Hepatocyte (in vitro differentiated cells): ENCODE measurements around the gene KDM4B. TPM values are rescaled to one million over a fixed set of nuclear protein-coding genes. Genes with fewer than 3 reads are reported as not detected.

ENCODE experiments used
- DNase-seq: peaks from one replicate; pipeline ENCODE4 v3.0.0-alpha.2; 2016; ENCODE audit warnings: low spot score
- H2AFZ ChIP-seq: fragments of 200-600 bp; sonication (generic); 2 replicates; pipeline ENCODE4 v1.6.0; 2016; ENCODE audit warnings: antibody characterized with exemption, mild to moderate bottlenecking
- H3K27ac ChIP-seq: fragments of 200-600 bp; sonication (generic); 2 replicates; pipeline ENCODE4 v1.5.1; 2016; ENCODE audit warnings: mild to moderate bottlenecking
- H3K27me3 ChIP-seq: fragments of 200-600 bp; sonication (generic); 2 replicates; pipeline ENCODE4 v1.6.1; 2016
- H3K36me3 ChIP-seq: fragments of 200-600 bp; sonication (generic); replicated peaks from 2 replicates; pipeline ENCODE4 v1.5.1; 2016; ENCODE audit warnings: low read depth; ENCODE audit not compliant: insufficient read depth
- H3K4me1 ChIP-seq: fragments of 200-600 bp; sonication (generic); 2 replicates; pipeline ENCODE4 v1.5.1; 2016; ENCODE audit warnings: mild to moderate bottlenecking, moderate library complexity; ENCODE audit not compliant: insufficient read depth
- H3K4me2 ChIP-seq: fragments of 200-600 bp; sonication (generic); 2 replicates; pipeline ENCODE4 v1.6.0; 2016
- H3K4me3 ChIP-seq: fragments of 200-600 bp; sonication (generic); 2 replicates; pipeline ENCODE4 v1.5.1; 2016; ENCODE audit warnings: mild to moderate bottlenecking
- H3K79me2 ChIP-seq: fragments of 200-600 bp; sonication (generic); 2 replicates; pipeline ENCODE4 v1.6.0; 2017; ENCODE audit warnings: mild to moderate bottlenecking
- H3K9me2 ChIP-seq: fragments of 200-600 bp; sonication (generic); replicated peaks from 2 replicates; pipeline ENCODE4 v1.6.0; 2017; ENCODE audit warnings: mild to moderate bottlenecking; ENCODE audit not compliant: insufficient read depth
- H3K9me3 ChIP-seq: fragments of 200-600 bp; sonication (generic); 2 replicates; pipeline ENCODE4 v1.5.1; 2016; ENCODE audit warnings: low read depth, mild to moderate bottlenecking
- H4K20me1 ChIP-seq: fragments of 200-600 bp; sonication (generic); 2 replicates; pipeline ENCODE4 v1.6.0; 2016; ENCODE audit warnings: mild to moderate bottlenecking; ENCODE audit not compliant: insufficient read depth, poor library complexity, severe bottlenecking
- EZH2 ChIP-seq: fragments of 200-600 bp; sonication (generic); IDR thresholded peaks from 2 replicates; pipeline ENCODE4 v1.6.1; 2016; ENCODE audit warnings: antibody characterized with exemption, mild to moderate bottlenecking, borderline replicate concordance
- EZH2phosphoT487 ChIP-seq: fragments of 200-600 bp; sonication (generic); IDR thresholded peaks from one replicate; pipeline ENCODE4 v1.6.1; 2018; ENCODE audit warnings: antibody characterized with exemption, mild to moderate bottlenecking, low read depth, moderate library complexity; ENCODE audit not compliant: unreplicated experiment, severe bottlenecking
- WGBS: methylation state at CpG from one replicate; pipeline ENCODE4 v1.1.6; 2016; ENCODE audit warnings: low lambda C conversion rate; ENCODE audit errors: missing lambda C conversion rate; 5-methylcytosine and 5-hydroxymethylcytosine counted together
- polyA plus RNA-seq: library from polyadenylated mRNA; unstranded; fragments of >200 nt; fragmentation: Nextera tagmentation; extraction: Ambion mirVana; gene quantifications from 2 replicates; pipeline ENCODE4 v1.2.1, GENCODE V29; 2016
- total RNA-seq: library from RNA; depleted of rRNA; stranded (reverse); fragments of >200 nt; gene quantifications from 2 replicates; pipeline ENCODE4 v1.2.3, GENCODE V29; 2014
- TF ChIP-seq, protein P1 (sequence below): fragments of 200-600 bp; sonication (generic); IDR thresholded peaks from 2 replicates; pipeline ENCODE4 v1.5.1; 2016; ENCODE audit warnings: antibody characterized with exemption, mild to moderate bottlenecking; ENCODE audit not compliant: poor library complexity

The KDM4B gene
- total and polyA plus RNA-seq, 2 experiments from 2014 or later: 22.2 to 29.6 TPM

DNA sequence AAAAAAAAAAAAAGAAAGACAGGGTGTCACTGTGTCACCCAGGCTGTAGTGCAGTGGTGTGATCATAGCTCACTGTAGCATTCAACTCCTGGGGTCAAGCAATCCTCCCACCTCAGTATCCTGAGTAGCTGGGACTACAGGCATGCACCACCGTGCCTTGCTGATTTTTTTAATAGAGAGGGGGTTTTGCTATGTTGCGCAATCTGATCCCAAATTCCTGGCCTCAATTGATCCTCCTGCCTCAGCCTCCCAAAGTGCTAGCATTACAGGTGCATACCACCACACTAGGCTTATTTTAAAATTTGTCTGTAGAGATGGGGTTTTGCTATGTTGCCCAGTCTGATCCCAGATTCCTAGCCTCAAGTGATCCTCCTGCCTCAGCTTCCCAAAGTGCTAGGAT, 212.4 kb downstream of the KDM4B start:
- no peaks in the 10 kb centered on the region for H3K9me2 ChIP-seq
- no peak for DNase-seq
- H3K4me3 ChIP-seq: no peak overlapping the region
- H3K27me3 ChIP-seq: no peaks in the 10 kb centered on the region
- no peak overlapping the region for H3K4me2 ChIP-seq
- no peaks in the 10 kb centered on the region for H4K20me1 ChIP-seq
- no peak overlapping the region for H2AFZ ChIP-seq
- no peaks in the 10 kb centered on the region for H3K36me3 ChIP-seq
- 92% methylated on average over 2 of the region's 2 CpGs for WGBS
- TF ChIP-seq, protein P1, sequence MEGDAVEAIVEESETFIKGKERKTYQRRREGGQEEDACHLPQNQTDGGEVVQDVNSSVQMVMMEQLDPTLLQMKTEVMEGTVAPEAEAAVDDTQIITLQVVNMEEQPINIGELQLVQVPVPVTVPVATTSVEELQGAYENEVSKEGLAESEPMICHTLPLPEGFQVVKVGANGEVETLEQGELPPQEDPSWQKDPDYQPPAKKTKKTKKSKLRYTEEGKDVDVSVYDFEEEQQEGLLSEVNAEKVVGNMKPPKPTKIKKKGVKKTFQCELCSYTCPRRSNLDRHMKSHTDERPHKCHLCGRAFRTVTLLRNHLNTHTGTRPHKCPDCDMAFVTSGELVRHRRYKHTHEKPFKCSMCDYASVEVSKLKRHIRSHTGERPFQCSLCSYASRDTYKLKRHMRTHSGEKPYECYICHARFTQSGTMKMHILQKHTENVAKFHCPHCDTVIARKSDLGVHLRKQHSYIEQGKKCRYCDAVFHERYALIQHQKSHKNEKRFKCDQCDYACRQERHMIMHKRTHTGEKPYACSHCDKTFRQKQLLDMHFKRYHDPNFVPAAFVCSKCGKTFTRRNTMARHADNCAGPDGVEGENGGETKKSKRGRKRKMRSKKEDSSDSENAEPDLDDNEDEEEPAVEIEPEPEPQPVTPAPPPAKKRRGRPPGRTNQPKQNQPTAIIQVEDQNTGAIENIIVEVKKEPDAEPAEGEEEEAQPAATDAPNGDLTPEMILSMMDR: no peak
- no peak for TF ChIP-seq EZH2phosphoT487
- no peaks in the 10 kb centered on the region for H3K79me2 ChIP-seq
- H3K27ac ChIP-seq: no peak overlapping the region
- no peaks in the 10 kb centered on the region for H3K4me1 ChIP-seq
- H3K9me3 ChIP-seq: no peaks in the 10 kb centered on the region

DNA sequence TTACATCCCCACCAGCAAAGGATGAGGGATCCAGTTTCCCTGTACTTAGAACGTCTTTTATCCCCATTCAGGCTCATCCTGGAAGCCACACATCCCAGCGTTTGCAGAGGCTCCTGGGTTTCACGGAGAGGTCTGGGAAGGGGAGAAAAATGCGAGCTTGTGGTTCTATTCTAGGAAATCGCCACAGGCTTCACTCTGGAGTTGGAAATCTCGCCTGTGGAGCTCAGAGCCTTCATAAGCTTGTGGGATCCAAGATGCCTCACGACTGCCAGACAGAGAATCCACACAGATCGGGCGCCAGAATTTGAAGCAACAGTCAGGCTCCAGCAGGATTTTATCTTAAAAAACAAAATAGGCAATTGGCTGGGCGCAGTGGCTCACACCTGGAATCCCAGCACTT, 213.8 kb downstream of the KDM4B start:
- no peaks in the 10 kb centered on the region for H3K36me3 ChIP-seq
- no peak overlapping the region for H3K4me2 ChIP-seq
- 68% methylated on average over 10 of the region's 10 CpGs for WGBS
- no peaks in the 10 kb centered on the region for H3K9me2 ChIP-seq
- no peak overlapping the region for H3K27ac ChIP-seq
- no peak overlapping the region for H3K4me3 ChIP-seq
- no peaks in the 10 kb centered on the region for H3K79me2 ChIP-seq
- no peaks in the 10 kb centered on the region for H3K9me3 ChIP-seq
- no peak for TF ChIP-seq EZH2
- TF ChIP-seq, protein P1: no peak
- no peak for TF ChIP-seq EZH2phosphoT487
- no peaks in the 10 kb centered on the region for H3K27me3 ChIP-seq
- no peak for DNase-seq
- no peak overlapping the region for H2AFZ ChIP-seq
- H3K4me1 ChIP-seq: no peaks in the 10 kb centered on the region
- H4K20me1 ChIP-seq: no peaks in the 10 kb centered on the region

DNA sequence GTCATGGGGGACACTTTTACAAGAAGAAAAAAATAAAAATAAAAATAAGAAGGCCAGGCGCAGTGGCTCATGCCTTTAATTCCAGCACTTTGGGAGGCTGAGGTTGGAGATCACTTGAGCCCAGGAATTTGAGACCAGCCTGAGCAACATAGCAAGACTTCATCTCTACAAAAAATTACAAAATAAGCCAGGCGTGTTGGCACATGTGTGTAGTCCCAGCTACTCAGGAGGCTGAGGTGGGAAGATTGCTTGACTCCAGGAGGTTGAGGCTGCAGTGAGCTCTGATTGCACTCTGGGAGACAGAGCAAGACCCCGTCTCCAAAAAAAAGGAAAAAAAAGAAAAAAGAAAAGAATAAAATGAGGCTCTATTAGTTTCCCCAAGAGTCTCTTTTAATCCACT, 214.7 kb downstream of the KDM4B start:
- H3K27me3 ChIP-seq: no peaks in the 10 kb centered on the region
- no peak for DNase-seq
- TF ChIP-seq, protein P1: no peak
- TF ChIP-seq EZH2 (no peak), EZH2phosphoT487 (no peak)
- H3K27ac ChIP-seq: no peak overlapping the region
- 94% methylated on average over 3 of the region's 3 CpGs for WGBS
- H3K4me2 ChIP-seq: no peak overlapping the region
- H3K79me2 ChIP-seq: no peaks in the 10 kb centered on the region
- no peak overlapping the region for H2AFZ ChIP-seq
- no peaks in the 10 kb centered on the region for H4K20me1 ChIP-seq
- H3K36me3 ChIP-seq: no peaks in the 10 kb centered on the region
- no peaks in the 10 kb centered on the region for H3K9me3 ChIP-seq
- H3K4me1 ChIP-seq: no peaks in the 10 kb centered on the region
- no peaks in the 10 kb centered on the region for H3K9me2 ChIP-seq
- no peak overlapping the region for H3K4me3 ChIP-seq

DNA sequence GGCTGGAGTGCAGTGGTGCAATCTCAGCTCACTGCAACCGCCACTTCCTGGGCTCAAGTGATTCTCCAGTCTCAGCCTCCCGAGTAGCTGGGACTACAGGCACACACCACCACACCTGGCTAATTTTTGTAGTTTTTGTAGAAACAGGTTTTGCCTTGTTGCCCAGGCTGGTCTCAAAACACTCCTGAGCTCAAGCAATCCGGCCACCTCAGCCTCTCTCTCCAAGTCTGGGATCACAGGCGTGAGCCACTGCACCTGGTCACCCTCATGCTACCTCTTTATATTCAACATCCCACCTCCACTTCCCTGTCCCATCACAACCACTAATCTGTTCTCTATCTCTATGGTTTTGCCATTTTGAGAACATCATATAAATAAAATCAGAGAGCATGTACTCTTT, 216.0 kb downstream of the KDM4B start:
- H3K9me2 ChIP-seq: no peaks in the 10 kb centered on the region
- H3K27me3 ChIP-seq: no peaks in the 10 kb centered on the region
- 85% methylated on average over 4 of the region's 4 CpGs for WGBS
- H4K20me1 ChIP-seq: no peaks in the 10 kb centered on the region
- H3K4me1 ChIP-seq: no peaks in the 10 kb centered on the region
- no peak overlapping the region for H3K4me2 ChIP-seq
- H3K79me2 ChIP-seq: no peaks in the 10 kb centered on the region
- H3K27ac ChIP-seq: no peak overlapping the region
- H3K4me3 ChIP-seq: no peak overlapping the region
- no peaks in the 10 kb centered on the region for H3K9me3 ChIP-seq
- no peak for TF ChIP-seq EZH2phosphoT487
- TF ChIP-seq, protein P1: no peak
- TF ChIP-seq EZH2: no peak
- no peak for DNase-seq
- H2AFZ ChIP-seq: no peak overlapping the region
- no peaks in the 10 kb centered on the region for H3K36me3 ChIP-seq
